Ishikawa (cell line): ENCODE results near the gene CDK19.

Experiments
- CEBPB ChIP-seq: IDR thresholded peaks from 2 replicates; pipeline ENCODE4 v1.6.1; 2012
- CREB1 ChIP-seq: IDR thresholded peaks from 2 replicates; pipeline ENCODE4 v1.6.1; 2012; ENCODE audit warnings: low read depth
- EGR1 ChIP-seq: IDR thresholded peaks from 2 replicates; pipeline ENCODE4 v1.6.1; 2012
- EP300 ChIP-seq: IDR thresholded peaks from 2 replicates; pipeline ENCODE4 v1.6.1; 2012; ENCODE audit warnings: borderline replicate concordance
- FOXM1 ChIP-seq: IDR thresholded peaks from 2 replicates; pipeline ENCODE4 v1.6.1; 2012; ENCODE audit warnings: low read depth, borderline replicate concordance
- NFIC ChIP-seq: IDR thresholded peaks from 2 replicates; pipeline ENCODE4 v1.6.1; 2012
- RAD21 ChIP-seq: IDR thresholded peaks from 2 replicates; pipeline ENCODE4 v1.6.1; 2012; ENCODE audit warnings: low read depth
- TAF1 ChIP-seq: IDR thresholded peaks from 2 replicates; pipeline ENCODE4 v1.6.1; 2012; ENCODE audit warnings: low read depth, mild to moderate bottlenecking
- TCF12 ChIP-seq: IDR thresholded peaks from 2 replicates; pipeline ENCODE4 v1.6.1; 2012; ENCODE audit warnings: low read depth
- TEAD4 ChIP-seq: IDR thresholded peaks from 2 replicates; pipeline ENCODE4 v1.6.1; 2012
- YY1 ChIP-seq: IDR thresholded peaks from 2 replicates; pipeline ENCODE4 v1.6.1; 2012; ENCODE audit warnings: low read depth
- ZBTB7A ChIP-seq: IDR thresholded peaks from 2 replicates; pipeline ENCODE4 v1.6.1; 2012; ENCODE audit warnings: low read depth
- TF ChIP-seq, protein P1 (sequence below): IDR thresholded peaks from 2 replicates; pipeline ENCODE4 v1.6.1; 2012
- TF ChIP-seq, protein P2 (sequence below): IDR thresholded peaks from 2 replicates; pipeline ENCODE4 v1.6.1; 2012; ENCODE audit warnings: low read depth, mild to moderate bottlenecking
- TF ChIP-seq, protein P3 (sequence below): IDR thresholded peaks from 2 replicates; pipeline ENCODE4 v1.6.1; 2012

Gene CDK19

DNA sequence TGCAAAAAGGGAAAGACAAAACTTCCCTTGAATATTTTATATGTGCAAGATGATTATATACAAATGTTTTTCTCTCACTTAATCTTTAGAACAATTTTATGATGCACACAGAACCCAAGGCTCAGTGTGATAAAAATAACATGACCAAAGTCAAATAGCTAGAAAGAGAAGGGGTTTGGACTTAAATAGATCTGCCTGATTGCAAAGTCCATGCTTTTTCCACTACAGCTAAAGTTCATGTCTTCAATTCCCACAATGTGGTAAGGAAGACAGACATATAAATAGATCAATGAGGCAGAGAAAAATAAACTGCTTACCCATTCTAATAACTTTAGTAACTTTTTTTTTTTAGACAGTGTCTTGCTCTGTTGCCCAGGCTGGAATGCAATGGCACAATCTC lies 143.8 kb downstream of the CDK19 start:
- TF ChIP-seq CREB1 (no peak), TCF12 (no peak), RAD21 (no peak), NFIC (no peak)
- TF ChIP-seq, protein P1, sequence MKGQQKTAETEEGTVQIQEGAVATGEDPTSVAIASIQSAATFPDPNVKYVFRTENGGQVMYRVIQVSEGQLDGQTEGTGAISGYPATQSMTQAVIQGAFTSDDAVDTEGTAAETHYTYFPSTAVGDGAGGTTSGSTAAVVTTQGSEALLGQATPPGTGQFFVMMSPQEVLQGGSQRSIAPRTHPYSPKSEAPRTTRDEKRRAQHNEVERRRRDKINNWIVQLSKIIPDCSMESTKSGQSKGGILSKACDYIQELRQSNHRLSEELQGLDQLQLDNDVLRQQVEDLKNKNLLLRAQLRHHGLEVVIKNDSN = no peak

DNA sequence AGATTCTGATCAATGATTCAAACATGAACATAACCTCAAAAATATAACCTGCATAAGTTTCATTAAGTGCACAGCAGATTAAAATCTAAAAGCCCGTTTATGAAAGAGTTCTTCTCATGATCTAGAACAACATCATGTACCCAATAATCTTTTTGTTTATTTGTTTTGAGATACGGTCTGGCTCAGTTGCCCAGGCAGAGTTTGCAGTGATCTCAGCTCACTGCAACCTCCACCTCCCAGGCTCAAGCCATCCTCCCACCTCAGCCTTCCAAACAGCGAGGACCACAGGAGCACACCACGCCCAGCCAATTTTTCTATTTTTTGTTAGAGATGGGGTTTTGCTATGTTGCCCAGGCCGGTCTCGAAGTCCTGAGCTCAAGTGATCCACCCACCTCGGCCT lies 149.7 kb downstream of the CDK19 start:
- no peak for TF ChIP-seq EP300
- TF ChIP-seq, protein P1 = no peak
- no peak for TF ChIP-seq TEAD4
- TF ChIP-seq, protein P2, sequence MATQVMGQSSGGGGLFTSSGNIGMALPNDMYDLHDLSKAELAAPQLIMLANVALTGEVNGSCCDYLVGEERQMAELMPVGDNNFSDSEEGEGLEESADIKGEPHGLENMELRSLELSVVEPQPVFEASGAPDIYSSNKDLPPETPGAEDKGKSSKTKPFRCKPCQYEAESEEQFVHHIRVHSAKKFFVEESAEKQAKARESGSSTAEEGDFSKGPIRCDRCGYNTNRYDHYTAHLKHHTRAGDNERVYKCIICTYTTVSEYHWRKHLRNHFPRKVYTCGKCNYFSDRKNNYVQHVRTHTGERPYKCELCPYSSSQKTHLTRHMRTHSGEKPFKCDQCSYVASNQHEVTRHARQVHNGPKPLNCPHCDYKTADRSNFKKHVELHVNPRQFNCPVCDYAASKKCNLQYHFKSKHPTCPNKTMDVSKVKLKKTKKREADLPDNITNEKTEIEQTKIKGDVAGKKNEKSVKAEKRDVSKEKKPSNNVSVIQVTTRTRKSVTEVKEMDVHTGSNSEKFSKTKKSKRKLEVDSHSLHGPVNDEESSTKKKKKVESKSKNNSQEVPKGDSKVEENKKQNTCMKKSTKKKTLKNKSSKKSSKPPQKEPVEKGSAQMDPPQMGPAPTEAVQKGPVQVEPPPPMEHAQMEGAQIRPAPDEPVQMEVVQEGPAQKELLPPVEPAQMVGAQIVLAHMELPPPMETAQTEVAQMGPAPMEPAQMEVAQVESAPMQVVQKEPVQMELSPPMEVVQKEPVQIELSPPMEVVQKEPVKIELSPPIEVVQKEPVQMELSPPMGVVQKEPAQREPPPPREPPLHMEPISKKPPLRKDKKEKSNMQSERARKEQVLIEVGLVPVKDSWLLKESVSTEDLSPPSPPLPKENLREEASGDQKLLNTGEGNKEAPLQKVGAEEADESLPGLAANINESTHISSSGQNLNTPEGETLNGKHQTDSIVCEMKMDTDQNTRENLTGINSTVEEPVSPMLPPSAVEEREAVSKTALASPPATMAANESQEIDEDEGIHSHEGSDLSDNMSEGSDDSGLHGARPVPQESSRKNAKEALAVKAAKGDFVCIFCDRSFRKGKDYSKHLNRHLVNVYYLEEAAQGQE = no peak
- no peak for TF ChIP-seq YY1
- TF ChIP-seq NFIC = no peak
- TF ChIP-seq RAD21 = no peak
- TF ChIP-seq TCF12 = no peak
- TF ChIP-seq TAF1 = no peak
- no peak for TF ChIP-seq EGR1
- TF ChIP-seq ZBTB7A = no peak
- no peak for TF ChIP-seq CREB1
- TF ChIP-seq FOXM1 = no peak
- TF ChIP-seq CEBPB = no peak
- TF ChIP-seq, protein P3, sequence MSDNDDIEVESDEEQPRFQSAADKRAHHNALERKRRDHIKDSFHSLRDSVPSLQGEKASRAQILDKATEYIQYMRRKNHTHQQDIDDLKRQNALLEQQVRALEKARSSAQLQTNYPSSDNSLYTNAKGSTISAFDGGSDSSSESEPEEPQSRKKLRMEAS = no peak

DNA sequence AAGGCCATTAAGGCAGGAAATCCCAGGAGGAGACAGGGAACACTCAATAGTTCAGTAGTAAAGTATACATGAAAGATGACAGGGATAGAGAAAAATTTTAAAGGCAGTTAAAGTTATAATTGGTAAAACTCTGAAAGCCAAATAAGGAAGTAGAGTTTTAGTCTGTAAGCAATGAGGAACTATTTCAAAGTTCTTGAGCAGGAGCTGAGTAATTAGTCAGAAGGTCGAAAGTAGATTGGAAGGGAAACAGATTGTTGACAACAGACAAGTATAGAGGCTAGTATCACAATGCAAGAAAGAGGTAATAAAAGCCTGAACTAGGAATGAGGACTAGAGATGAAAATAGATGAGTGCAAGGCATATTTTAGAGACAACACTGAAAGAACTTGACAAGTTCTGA lies 150.3 kb downstream of the CDK19 start:
- TF ChIP-seq CREB1 = no peak
- no peak for TF ChIP-seq NFIC
- TF ChIP-seq ZBTB7A = no peak
- no peak for TF ChIP-seq EGR1

DNA sequence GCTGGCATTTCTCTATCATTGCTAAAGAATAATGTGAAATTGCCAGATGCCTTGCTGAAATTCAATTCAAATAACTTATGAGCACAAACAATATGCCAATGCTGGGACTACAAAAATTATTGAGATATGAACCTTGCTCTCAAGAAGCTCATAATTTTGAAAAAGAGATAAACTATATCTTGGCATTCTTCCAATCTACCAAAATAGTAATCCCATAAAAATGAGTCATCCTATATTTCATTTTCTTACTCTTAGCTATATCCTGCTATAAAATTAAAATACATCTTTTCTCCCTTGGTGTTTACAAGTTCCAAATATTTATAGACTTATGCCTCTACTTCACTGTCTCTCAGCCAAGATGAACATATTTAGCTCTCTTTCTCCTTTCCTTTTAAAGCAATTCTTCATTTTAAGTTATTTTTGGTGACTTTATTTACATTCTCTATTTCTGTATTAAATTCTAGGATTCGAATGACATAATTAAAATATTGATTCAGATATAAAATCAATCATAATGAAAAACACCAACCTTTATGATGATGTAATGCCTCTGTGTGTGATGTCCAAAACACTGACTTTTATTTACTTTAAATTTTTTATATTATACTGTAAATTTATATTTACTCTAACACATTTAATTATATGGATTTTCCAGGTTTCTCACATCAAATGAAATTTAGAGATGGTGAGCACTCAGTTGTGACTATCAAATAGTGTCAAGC lies 152.6 kb downstream of the CDK19 start:
- TF ChIP-seq, protein P2 = no peak
- no peak for TF ChIP-seq EP300
- no peak for TF ChIP-seq CREB1
- TF ChIP-seq NFIC = no peak
- TF ChIP-seq TEAD4 = no peak
- TF ChIP-seq RAD21 = no peak
- no peak for TF ChIP-seq TCF12

DNA sequence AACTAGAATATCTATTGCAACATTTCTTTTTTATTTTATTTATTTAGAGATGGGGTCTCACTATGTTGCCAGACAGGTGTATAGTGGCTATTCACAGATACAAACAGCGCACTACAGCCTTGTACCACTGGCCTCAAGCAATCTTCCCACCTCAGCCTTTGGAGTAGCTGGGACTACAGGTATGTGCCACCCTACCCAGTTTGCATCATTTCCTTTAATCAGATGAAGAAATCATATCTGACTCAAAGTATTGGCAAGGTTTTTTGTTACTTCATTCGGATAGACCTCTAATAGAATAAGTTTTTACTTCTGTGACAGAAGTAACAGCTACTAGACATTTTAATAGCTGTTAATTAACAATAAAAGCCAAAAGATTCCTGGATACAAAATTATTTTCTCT lies 153.9 kb downstream of the CDK19 start:
- TF ChIP-seq TCF12 (no peak), CREB1 (no peak), EGR1 (no peak), NFIC (no peak), RAD21 (no peak), YY1 (no peak), TAF1 (no peak), TEAD4 (no peak), ZBTB7A (no peak), CEBPB (no peak), FOXM1 (no peak), EP300 (no peak)
- TF ChIP-seq, protein P3 = no peak
- TF ChIP-seq, protein P2 = no peak
- TF ChIP-seq, protein P1 = no peak
